SH-SY5Y (cell line): Measurements from ENCODE around the gene NKAIN2.

ENCODE experiments used
- GATA2 ChIP-seq: IDR thresholded peaks from 2 replicates; pipeline ENCODE4 v1.6.1; 2011; ENCODE audit warnings: mild to moderate bottlenecking, low read depth, low read length
- GATA3 ChIP-seq: IDR thresholded peaks from 2 replicates; pipeline ENCODE4 v1.6.1; 2011; ENCODE audit warnings: low read depth, mild to moderate bottlenecking, low read length, moderate library complexity

DNA sequence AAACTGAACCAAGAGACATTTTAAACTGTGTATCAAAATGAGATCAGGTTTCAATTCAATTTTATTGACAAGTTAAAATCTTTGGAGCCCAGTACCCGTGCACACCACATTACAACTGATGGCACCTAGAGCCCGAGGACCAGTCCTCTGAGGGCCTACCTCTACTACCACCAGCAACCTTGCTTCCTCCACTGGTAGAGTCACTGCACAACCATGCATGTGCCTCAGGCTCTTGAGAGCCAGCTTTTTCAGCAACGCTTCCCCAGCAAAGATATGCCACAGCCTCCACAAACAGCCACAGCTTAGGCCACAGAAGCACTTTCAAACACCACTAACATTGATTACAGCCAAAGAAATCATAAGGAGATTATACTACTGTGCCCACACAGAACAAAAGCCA, 830.0 kb downstream of the NKAIN2 start:
- TF ChIP-seq GATA2 (no peak), GATA3 (no peak)
